HCEC 1CT (cell line): Measurements from ENCODE around the gene TRAF2.

Experiments
- DNase-seq: peaks from one replicate; pipeline ENCODE4 v3.0.0-alpha.2; 2017

TRAF2 gene

GRCh38 chr9:136940526-136941230, 54.4 kb downstream of the TRAF2 start:
- DNase-seq = no peak

GRCh38 chr9:136941231-136942111, 55.2 kb downstream of the TRAF2 start:
- DNase-seq = no peak

GRCh38 chr9:136942112-136942880, 56.0 kb downstream of the TRAF2 start:
- no peak for DNase-seq

DNA sequence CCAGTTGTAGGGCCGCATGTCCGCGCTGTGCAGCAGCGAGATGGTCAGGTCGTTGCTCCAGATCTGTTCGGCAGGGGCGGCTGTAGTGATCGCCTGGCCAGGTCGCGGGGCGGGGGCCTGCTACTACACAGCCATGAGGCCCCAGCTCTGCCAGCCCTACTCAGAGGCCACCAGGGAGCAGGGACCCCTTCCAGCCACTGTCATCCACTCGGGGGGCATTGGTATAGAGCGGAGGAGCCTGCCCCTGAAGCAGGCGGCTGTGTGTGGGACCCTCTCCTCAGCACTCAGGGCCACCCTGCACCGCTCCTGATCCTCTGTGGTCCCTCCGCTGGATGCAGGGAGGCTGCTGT, 56.5 kb downstream of the TRAF2 start:
- no peak for DNase-seq

- no peak for DNase-seq
Observed at GRCh38 chr9:136943291-136944211, 57.2 kb downstream of the TRAF2 start.

DNA sequence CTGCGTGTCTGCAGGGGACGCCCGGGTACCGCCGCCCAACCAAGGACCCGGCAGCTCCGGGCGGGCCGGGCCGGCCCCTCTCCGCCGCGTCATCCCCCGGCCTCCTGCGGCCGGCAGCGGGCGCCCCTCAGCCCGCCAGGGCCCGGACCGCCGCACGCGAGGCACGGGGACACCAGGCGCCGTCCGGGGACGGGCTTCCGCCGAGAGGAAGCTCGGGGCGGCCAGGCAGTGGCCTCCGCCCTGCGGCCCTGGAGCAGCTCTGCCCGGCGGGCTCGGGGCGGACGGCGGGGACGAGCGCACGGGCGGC, 57.8 kb downstream of the TRAF2 start:
- DNase-seq = peak; percentile 56

DNA sequence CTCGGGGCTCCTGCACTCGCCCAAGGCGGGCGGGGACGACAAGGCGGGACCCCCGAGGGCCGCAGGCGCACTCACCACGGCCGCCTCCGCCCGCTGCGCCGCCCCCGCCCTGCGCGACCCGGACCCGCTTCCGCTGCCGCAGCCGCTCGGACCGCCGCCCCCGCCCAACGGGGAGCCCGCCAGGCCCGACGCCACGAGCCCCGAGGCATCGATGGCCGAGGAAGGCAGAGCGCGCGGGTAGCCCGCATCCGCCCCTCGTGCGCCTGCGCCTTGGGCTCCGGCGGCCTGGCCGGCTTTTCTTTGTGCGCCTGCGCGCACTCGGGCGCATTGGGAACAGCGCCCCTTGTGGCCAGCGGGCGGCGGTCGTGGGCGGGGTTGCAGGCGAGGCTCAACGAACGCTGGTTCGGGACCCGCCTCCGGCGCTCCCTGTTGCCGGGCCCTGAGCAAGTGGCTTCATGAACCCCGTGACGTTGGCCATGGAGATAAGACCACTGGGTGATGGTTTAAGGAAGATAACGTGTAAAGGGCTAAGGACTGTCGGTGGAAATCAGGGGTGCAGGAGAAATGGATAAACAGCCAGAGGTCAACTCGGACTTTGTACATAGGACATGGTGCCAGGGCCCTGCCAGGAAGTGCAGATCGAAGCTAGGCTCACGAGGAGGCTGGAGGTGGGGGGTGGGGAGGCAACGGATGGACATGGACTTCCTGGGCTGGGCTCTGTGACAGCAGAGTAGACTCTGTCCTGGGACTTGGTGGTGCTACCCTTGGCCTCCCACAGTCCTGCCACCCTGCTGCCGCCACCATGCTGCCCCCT, 58.4 kb downstream of the TRAF2 start, which contains the start of the genes C8G and FBXW5:
C8G (plus strand) TSS at position 725 of the 814 bp plus-strand sequence; CDS start at position 803, 78 bp downstream.
FBXW5 (minus strand) TSS at position 220 of the 814 bp plus-strand sequence. CDS start 655 bp downstream, outside the sequence.
- DNase-seq = peak; percentile 90

DNA sequence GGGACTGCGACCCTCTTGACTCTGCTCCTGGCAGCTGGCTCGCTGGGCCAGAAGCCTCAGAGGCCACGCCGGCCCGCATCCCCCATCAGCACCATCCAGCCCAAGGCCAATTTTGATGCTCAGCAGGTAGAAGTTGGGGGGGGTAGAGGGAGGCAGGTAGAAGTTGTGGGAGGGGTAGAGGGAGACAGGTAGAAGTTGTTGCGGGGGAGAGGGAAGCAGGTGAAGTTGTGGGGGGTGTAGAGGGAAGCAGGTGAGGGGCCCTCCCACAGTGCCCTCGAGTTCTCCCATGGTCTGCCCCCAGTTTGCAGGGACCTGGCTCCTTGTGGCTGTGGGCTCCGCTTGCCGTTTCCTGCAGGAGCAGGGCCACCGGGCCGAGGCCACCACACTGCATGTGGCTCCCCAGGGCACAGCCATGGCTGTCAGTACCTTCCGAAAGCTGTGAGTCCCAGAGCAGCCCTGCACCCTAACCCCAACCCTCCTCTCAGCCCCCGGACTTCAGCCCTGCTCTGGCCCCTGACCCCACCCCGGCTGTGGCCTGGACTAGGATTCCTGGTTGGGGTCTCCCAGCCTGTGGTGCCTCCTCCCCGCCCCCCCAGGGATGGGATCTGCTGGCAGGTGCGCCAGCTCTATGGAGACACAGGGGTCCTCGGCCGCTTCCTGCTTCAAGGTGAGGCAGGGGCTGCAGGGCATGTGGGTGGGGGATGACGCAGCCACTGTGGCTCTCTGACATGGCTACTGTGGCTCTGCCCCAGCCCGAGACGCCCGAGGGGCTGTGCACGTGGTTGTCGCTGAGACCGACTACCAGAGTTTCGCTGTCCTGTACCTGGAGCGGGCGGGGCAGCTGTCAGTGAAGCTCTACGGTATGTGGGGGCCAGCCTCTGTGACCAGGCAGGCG, 59.3 kb downstream of the TRAF2 start:
- DNase-seq = no peak

GRCh38 chr9:136946228-136947027, 60.1 kb downstream of the TRAF2 start:
- DNase-seq = no peak

GRCh38 chr9:136947028-136947891, 60.9 kb downstream of the TRAF2 start:
- DNase-seq = no peak

DNA sequence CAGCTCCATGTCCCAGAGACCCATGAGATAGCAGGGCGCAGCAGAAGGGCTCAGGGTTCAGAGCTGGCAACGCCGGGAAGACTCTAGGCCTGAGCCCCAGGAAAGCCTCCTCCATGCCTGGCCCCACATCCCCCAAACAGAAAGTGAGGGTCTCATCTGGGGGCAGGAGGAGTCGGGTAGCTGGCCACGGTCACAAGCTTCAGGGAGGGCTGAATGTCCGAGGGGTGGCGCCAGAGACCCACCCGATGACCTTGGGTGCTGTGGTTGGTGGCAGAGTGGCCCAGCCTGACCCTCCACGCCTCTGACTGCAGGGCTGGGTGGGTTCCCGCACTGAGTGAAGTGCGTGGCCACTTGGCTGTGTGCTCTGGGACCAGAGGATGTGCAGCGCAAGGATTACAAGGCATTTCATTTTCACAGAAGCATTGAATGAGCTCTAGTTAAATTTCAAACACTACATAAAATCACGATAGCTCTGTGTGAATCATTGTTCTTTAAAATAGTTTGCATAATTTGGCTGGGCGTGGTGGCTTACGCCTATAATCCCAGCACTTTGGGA, 61.7 kb downstream of the TRAF2 start:
- DNase-seq = no peak

GRCh38 chr9:136949239-136949816, 63.0 kb downstream of the TRAF2 start:
- DNase-seq = no peak

DNA sequence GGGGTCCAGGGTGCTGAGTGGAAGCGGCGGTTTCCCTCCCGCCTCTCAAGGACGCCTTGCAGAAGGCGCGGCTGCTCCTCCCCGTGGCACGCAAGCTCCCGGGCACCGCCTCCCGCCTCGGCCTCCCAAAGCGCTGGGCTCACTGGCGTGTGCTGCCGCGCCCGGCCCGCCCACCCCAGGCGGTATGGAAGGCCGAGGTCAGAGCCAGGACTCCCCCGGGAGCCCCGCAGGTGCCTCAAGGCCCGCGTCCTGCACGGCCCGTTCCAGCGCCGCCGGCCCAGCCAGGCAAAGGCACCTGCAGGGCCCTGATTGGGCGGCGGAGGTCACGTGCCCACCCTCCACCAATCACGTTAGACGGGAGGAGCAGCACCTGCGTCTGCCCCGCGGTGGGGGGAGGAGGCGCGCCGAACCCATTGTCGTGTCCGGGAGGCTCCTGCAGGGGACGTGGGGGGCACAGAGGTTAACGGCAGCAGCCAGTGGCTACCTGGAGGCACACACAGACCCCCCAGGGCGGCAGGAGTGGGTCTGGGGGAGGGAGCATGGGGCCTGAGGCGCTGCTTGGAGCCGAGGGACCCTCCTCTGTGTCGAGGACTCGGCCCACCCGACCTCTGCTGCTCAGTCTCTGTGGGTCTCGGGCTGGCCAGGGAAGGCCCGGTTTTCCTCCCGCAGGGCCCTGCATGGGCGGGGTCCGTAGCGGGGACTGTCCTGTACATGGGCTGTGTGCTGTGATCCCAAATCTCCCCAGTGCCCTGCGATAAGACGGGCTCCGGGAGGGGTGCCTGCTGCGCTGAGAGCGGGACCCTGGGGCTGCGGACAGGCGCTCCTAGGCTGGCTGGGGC, 63.7 kb downstream of the TRAF2 start:
- DNase-seq = peak; percentile 57

DNA sequence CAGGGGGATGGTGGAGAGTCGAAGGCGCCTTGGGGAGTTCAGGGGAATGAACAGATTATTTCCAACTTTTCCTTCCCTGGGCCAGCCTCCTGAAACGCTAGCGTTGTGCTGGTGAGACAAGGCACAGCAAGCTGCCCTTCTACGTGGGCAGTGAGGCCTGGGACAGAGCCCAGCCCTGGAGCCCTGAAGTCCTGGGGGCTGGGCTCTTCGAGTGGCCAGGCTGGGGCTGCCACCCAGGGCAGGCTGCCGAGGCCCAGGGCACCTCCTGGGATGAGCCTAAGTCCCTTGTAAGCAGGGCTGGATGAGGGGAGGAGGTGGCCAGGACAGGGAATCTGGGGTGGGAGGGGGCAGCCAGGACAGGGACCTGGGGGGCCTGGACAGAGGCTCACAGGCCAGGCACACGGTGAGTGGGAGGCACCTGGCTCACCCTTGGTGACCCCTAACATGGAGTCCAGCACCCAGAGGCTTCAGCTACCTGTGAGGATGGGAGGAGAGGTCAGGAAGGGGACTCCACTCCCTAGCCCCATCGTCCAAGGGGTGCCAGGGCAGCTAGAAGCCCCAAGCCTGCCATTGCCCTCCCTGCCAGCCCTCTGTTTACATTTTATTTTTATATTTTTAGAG, 64.5 kb downstream of the TRAF2 start:
- no peak for DNase-seq

DNA sequence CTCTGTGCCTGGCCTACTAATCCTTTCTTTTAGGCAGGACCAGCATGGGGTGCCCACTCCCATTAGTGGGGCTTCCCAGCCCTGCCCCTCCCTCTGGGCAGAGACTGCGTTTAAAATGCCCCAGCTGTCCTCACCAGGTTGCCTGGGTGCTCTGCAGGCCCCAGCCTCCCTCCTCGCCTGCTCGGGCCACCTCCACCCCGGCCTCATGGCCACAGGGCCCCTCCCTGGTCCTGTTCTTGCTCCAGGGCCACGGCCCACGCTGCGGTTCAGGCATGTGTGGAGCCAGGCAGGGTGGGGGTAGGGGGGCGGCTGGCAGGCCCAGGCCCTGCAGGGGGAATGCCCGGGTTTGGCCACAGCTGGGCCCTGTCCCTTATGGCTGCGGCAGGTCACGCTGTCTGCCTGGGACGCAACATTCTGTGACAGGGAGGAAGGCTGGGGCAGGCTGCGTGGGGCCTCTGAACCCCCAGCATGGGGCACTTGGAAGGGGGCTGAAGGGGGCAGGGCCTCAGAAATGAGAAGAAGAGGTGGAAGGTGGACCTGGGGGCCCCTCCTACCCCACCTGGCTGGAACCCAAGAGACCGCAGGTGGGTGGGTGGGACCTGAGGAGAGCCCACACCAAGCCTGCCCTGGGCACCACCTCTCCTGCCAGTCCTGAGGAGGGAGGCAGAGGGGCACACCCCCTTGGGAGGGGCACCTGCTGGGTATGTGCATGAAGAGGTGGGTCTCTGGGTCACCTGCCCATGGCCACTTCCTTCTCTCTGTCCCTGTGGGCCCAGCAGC, 65.4 kb downstream of the TRAF2 start, which contains the start of gene LCN12:
LCN12 (plus strand) TSS at position 733 of the 780 bp plus-strand sequence. CDS start 55 bp downstream, outside the sequence.
- DNase-seq = no peak
